G401 (cell line): ENCODE data around the gene SHISAL1. TPM values are rescaled to one million over a fixed set of nuclear protein-coding genes. Genes with fewer than 3 reads are reported as not detected.

ENCODE experiments used
- DNase-seq: peaks from one replicate; pipeline ENCODE4 v3.0.0-alpha.2; 2015; ENCODE audit warnings: low spot score
- in situ Hi-C: cut with HindIII; loops from 2 replicates; pipeline ENCODE4 v1.10.0; 2016; ENCODE audit warnings: low sequenced_read_pairs, mixed read lengths
- total RNA-seq: library from RNA; depleted of rRNA; stranded (reverse); fragments of >200 nt; shearing (Covaris generic); gene quantifications from 2 replicates; pipeline ENCODE4 v1.2.3, GENCODE V29; 2014

SHISAL1 gene
- total RNA-seq, 1 experiment from 2014 or later = 0.10 TPM

GRCh38 chr22:44224166-44224565 lies 88.6 kb downstream of the SHISAL1 start:
- in situ Hi-C loops = no loop called here

DNA sequence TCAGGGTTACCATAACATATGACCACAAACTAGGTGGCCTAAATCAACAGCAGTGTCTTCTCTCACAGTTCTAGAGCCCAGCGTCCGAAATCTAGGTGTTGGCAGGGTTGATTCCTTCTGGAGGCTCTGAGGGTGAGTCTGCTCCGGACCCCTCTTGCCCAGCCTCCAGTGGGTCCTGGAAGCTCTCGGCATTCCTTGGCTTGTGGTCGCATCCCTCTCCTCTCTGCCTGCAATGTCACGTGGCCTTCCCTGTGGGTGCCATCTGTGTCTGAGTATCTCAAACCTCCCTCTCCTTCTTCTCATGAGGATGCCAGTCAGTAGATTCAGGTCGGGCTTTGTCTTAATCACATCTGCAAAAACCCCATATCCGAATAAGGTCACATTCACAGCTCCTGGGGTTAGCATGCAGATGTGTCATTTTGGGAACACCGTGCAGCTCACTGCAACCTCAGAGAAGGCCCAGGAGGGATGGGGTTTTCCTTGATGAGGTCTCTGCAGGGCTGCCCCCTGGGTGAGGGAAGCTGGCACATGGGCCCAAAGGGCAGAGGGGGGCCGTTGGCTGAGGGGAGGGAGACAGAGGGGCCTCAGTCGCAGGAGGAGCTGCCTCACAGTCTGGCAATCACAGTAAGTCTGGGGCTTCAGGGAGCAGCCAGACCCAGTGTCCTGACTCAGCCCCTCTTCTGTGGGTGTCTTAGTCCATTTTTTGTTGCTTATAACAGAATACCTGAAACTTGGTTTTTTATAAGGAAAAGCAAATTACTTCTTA lies 90.9 kb downstream of the SHISAL1 start:
- in situ Hi-C loops = no loop called here
- DNase-seq = no peak

More at GRCh38 chr22:44224166-44224565, 88.6 kb downstream of the SHISAL1 start:
- DNase-seq = no peak

GRCh38 chr22:44220727-44221680 lies 91.7 kb downstream of the SHISAL1 start:
- DNase-seq = no peak
- in situ Hi-C loops = no loop called here

DNA sequence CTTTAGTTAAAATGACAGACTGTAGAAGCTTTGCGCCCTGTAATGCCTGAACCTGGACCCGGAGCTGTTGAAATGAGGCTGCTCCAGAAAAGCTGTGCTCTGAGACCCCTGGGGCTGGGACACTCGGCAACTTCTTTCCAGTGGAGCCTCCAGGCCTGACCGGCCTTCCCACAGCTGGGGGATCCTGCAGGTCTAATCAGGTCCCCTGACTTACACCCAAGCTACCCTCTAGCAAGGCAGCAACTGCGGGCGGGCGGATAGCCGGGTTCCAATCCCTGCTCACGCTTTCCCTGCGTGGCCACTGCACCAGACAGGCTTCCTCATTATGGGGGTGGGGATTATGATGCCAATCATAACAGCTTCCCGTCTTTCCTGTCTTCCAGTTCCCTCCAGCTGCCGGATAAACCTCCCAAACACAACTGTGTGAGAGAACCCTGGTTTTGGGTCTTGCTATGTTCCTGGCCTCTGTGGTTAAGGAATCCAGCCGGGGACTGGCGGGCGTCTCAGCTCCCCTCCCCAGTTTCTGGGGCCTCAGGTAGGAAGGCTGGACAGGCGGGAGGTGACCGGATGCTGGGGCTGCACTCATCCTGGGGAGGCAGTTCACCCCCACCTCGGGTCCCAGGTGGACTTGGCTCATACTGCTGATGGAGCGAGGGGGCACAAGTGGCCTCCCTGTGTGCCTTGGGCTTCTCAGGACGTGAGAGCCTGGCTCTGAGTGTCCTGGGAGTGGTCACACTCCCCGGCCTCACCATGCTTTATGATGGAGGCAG lies 93.5 kb downstream of the SHISAL1 start:
- DNase-seq = no peak
- in situ Hi-C loops = no loop called here

DNA sequence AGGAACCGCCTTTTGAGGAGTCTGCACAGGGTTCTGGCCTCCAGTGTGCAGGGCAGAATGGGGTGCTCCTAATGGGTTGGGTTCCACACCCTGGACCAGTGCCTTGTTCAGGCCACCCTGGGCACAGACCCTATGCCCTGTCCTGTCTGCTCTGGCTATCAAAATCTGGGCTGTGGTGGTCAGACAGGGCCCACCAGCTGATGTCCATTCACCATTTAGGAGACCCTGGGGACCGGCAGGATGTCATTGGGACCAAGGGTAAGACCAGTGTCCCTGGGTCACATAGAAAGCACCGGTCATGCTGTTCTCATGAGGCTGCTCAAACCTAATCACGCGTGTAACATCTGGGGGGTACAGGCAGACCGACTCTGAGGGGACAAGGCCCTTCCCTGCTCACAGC lies 94.7 kb downstream of the SHISAL1 start:
- in situ Hi-C loops = no loop called here
- DNase-seq = no peak

DNA sequence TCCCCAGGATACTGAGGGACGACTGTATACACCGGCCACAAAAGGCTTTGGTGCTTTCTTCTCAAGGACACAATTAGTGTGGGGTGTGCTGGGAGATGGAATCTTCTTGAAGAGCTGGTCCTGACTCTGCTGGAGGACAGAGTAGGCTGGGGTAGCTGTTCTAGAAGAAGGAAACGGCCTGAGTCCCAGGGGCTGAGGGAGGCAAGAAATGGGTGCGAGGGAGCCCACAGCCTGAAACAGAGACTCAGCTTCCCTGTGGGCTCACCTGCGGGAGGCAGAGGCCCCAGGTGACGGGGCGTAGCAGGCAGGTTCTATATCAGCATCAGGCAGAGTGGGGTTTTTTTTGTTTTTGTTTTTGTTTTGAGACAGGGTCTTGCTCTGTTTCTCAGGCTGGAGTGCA lies 95.4 kb downstream of the SHISAL1 start:
- no peak for DNase-seq

DNA sequence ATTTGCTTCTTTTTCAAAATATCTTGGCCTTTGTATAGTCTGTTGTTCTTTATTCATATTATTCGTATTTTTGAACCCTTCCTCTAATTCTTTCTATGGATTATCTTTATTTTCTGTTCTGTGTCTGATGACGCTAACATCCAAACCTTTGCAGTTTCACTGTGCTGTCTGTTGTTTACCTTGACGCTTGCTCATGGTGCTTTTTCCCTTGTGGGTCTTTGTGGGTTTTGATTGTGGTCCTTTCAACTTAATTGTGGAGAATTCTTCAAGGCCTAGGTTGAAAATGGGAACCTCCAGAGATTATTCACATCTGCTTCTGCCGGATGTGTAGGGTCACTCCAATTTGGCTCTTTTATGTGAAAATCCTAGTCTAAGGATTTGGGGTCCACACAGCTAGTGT lies 97.5 kb downstream of the SHISAL1 start:
- in situ Hi-C loops = no loop called here
- no peak for DNase-seq

More for the DNA sequence above, 95.4 kb downstream of the SHISAL1 start:
- in situ Hi-C loops = no loop called here

- in situ Hi-C loops = no loop called here
- DNase-seq = no peak
These were observed 98.0 kb downstream of the SHISAL1 start for GRCh38 chr22:44214764-44215163.

DNA sequence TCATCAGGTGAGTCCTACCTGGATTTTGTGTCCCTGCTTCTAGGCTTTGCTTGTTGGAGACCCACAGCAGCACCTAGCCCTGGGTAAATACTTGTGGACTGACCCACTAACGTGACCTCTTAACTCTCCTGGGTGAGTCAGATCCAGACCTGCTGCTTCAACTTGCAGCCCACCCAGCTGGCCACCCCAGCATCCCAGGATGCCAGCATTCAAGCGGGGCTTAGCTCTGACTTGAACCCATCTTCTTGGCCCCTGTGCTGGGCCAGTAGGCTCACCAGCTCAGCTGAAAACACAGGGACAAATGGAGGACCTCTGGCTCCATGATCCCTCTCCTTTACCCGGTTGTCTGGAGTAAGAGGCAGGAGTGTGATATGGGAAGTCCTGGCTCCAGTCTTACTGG lies 98.6 kb downstream of the SHISAL1 start:
- in situ Hi-C loops = no loop called here
- no peak for DNase-seq

GRCh38 chr22:44213489-44214043 lies 99.2 kb downstream of the SHISAL1 start:
- no peak for DNase-seq

DNA sequence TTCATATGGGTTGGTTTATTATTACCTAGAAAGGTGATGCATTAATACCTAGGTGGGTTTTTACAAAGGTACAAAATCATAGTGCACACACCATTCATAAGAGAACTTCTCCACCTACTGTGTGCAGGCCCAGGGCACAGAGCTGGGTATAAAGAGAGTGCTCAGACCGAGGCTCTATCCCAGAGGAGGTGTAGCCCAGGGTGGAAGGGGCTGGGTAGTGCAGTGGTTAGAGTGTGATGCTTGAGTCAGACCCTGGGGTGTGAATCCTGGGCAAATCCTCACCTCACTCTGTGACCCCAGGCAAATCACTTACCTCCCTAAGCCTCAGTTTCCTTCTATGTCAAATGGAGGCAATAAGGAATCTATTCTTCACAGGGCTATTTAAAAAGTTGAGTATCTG lies 99.8 kb downstream of the SHISAL1 start:
- no peak for DNase-seq
- in situ Hi-C loops = no loop called here

More at GRCh38 chr22:44213489-44214043, 99.2 kb downstream of the SHISAL1 start:
- in situ Hi-C loops = no loop called here

DNA sequence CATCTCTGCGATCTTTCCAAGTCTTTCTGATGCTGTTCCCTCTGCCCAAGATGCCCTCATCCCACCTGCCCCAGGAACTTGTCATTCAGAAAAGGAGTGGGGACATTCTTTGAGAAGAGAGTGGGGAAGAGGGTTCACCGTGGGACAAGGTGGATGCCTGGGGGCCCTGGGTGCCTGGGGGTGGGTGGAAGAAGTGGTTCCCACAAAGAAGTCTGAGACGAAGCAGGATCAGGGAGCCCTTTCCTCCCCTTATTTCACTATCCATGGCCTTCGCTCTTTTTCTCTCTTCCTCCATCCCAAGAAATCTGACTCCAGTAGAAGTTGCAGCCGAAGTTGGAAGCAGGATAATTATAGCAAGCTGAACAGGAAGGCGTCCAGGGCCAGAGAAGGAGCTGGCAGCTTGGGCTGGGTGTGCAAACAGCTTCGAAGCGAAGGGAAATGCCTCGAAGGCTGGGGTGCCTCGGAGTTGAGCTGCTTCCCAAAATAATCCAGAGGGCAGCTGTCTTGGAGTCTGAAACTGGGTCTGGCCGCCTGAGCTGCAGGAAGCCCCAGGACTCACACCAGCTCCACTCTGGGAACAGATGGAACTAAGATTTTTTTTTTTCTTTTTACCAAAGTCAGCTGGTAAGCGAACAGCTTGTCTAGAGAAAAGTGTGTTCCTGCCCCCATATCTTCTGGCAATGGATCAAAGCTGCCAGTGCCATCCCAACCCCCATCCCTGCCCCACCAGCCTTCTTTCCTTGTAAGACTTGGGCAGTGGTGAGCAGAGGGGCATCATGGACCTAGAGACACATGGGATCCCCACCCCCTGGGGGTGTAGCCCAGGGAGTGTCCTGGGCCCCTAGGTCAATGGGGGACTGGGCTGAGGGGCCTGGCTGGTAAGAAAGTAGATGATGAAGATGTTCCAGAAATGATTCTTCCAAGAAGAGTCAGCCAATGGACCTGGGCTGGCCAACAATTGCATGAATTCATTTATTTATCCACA lies 100.5 kb downstream of the SHISAL1 start:
- in situ Hi-C loops = no loop called here
- DNase-seq = peak; percentile 31

- in situ Hi-C loops = no loop called here
- DNase-seq = no peak
These were observed 101.3 kb downstream of the SHISAL1 start for GRCh38 chr22:44211256-44211945.

GRCh38 chr22:44210722-44211121 lies 102.0 kb downstream of the SHISAL1 start:
- in situ Hi-C loops = no loop called here
- no peak for DNase-seq

DNA sequence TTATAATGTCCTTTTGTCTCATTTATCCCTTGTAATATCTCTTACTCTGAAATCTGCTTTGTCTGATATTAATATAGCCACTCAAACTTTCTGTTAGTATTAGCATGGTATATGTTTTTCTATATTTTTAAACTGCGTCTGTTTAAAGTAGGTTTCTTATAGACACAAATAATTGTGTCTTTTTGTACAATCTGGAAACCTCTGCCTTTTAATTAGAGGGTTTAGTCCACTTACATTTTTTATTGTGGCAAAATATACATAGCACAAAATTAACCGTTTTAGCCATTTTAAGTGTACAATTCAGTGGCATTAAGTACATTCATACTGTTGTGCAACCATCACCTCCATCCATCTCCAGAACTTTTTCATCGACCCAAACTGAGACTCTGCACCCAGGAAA lies 103.4 kb downstream of the SHISAL1 start:
- in situ Hi-C loops = no loop called here
- DNase-seq = no peak

- in situ Hi-C loops = no loop called here
- no peak for DNase-seq
These were observed 104.8 kb downstream of the SHISAL1 start for GRCh38 chr22:44207981-44208317.

- no peak for DNase-seq
- in situ Hi-C loops = no loop called here
These were observed 105.4 kb downstream of the SHISAL1 start for GRCh38 chr22:44207173-44207980.
